ENCODE results near the gene PSMB7.

PSMB7 gene

DNA sequence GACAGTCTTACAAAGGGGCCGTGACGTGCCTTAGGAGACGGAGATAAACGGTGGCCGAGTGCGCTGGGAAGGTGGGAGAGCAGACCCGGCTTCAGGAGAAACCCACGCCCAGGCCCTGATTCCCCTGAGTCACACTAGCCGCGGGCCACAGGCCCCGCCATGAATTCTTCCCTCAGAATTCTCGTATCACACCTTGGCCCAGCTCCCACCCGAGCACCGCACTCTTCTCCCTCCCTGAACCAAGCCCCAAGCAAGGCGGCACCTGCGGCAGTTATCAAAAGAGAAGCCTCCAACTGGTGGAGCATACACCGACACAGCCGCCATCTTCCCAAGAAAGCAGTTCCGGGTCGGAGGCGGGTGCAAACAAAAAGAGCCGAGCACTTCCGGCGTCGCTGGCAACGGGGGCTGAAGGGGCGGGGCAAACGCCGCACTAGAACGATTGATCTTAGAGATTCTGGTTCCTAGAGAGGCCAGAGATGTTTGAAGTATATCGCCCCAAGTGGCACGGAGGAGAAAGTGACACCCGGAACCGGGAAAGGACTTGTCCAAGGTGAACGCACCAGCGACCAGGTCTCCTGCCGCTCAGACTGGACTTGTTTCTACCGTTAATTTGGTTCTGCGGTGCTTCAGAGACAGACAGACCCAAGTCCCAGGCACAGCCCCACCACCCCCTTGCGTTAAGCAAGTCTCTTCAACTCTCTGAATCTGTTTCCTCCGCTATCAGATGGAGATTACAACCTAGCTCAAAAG lies at the start of gene PSMB7:
Gene PSMB7, minus strand, starts transcription at position 341 of the 750 bp plus-strand sequence. Its CDS starts 17 bp downstream, at position 324.
- peaks cover 33% of the 10 kb centered on the region for H3K4me1 Mint-ChIP-seq
- CTCF ChIA-PET: interaction anchor here (1.0 to 7.7 kb wide), 6 partner anchors 9 to 289 kb away, joined by 3 to 92 read pairs (median 4); no protein-coding TSS in a partner anchor
- H3K36me3 Mint-ChIP-seq: peaks cover 39% of the 10 kb centered on the region
- H3K27me3 Mint-ChIP-seq: peaks cover 4% of the 10 kb centered on the region
- peaks cover 4% of the 10 kb centered on the region for H3K9me3 Mint-ChIP-seq
- H3K27ac Mint-ChIP-seq: peak within 1 kb of the TSS; percentile 90
- H3K4me3 Mint-ChIP-seq: peak within 1 kb of the TSS; percentile 95
- peak; percentile 98 for DNase-seq

DNA sequence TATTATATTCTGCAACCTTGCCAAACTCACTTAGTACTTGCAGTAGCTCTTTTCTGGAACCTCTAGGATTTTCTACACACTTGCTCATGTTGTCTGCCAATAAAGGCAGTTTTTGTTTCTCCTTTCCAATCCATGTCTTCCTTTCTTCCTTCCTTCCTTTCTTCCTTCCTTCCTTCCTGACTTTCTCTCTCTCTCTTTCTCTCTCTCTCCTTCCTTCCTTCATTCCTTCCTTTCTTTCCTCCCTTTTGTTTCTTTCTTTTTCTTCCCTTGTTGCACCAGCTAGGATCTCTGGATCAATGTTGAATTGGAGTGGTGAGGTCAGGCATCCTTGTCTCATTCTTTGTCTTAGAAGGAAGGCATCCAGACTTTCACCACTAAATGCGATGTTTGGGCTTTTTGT lies 47.5 kb upstream of the PSMB7 start:
- no peak overlapping the region for H3K27ac Mint-ChIP-seq
- no peaks in the 10 kb centered on the region for H3K9me3 Mint-ChIP-seq
- no peaks in the 10 kb centered on the region for H3K36me3 Mint-ChIP-seq
- H3K4me3 Mint-ChIP-seq: no peak overlapping the region
- CTCF ChIA-PET: no interaction called here
- H3K4me1 Mint-ChIP-seq: no peaks in the 10 kb centered on the region
- no peak for DNase-seq
- peaks cover 30% of the 10 kb centered on the region for H3K27me3 Mint-ChIP-seq

DNA sequence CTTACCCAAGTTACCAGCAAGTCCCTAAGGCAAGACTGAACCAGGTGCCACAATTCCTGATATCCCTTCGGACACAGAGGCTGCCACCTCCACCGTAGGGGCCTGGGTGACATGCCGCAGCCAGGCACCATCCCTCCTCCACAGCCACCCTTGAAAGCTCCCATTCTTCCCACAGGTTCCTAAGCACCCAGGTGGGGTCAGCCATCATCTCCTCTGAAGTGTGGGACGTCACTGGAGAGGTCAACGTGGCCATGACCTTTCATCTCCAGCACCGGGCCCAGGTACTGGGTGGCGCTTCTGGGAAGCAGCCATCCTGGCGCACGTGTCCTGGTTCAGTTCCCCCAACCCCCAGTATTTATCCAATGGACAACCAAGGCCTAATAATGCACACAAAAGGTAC lies 43.2 kb upstream of the PSMB7 start:
- no peak for DNase-seq
- Mint-ChIP-seq H3K9me3 (no peaks in the 10 kb centered on the region), H3K4me3 (no peak overlapping the region), H3K4me1 (no peaks in the 10 kb centered on the region), H3K27ac (no peak overlapping the region), H3K27me3 (peaks cover 26% of the 10 kb centered on the region), H3K36me3 (no peaks in the 10 kb centered on the region)
- CTCF ChIA-PET: no interaction called here

DNA sequence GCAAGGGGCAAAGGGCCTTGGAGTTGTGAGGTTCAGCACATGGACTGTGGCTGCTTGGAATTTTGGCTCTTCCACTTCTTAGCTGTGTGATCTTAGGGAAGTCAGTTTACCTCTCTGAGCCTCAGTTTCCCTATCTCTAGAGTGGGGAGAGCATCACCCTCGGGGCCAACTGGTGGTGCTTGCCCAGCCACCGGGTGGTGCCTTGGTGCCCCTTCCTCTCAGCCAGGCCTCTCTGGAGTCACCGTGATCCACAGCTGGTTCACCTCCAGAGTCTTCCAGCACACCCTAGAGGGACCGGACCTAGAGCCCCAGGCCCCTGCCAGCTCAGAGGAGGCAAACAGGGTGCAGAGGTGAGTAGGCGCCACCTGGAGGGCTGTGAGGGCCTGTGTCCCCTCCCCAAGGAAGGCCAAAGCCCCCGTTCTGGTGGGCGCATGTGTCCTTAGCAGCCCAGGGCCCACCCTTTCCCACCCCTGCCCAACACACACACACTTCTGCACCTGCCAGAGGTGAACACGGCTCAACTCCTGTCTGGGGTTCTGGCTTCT lies 42.7 kb upstream of the PSMB7 start:
- CTCF ChIA-PET: no interaction called here
- Mint-ChIP-seq H3K36me3 (no peaks in the 10 kb centered on the region), H3K27ac (no peak overlapping the region), H3K9me3 (no peaks in the 10 kb centered on the region), H3K27me3 (peaks cover 28% of the 10 kb centered on the region), H3K4me3 (no peak overlapping the region), H3K4me1 (no peaks in the 10 kb centered on the region)
- no peak for DNase-seq

DNA sequence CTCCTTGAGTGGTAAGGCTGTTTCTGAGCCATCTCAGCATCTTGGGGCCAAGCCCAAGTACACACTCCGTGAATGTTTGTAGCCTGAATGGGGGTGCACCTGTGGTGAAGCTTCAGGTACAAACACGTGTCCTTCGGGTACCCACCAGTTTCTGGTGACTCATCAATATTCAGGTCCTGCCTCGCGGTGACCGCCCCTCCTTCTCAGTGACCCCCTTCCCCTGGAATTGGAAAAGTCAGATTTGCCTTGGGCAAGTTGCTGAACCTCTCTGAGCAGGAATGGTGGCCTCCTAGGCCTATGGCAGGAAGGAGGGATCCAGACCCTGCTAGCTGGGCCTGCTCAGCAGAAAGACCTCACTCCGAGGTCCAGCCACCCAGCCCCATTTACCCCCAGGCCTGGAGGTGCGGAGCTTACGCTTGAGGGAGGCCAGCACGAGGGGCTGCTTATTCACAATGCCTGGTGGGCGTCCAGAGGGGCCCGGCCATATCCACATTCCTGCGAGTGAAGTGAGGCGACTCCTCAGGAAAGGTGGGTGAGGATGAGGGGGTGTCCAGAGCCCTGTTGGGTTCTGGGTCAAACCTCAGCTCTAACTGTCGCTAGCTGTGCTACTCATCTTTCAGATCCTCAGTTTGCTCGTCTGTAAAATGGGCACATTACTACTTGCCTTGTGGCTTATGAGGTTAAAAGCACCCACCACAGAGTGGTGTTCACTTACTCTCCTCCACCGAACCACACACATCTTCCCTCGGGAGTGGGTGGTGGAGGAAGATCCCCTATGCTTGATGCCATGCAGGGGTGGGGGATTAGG lies 42.0 kb upstream of the PSMB7 start:
- Mint-ChIP-seq H3K4me1 (no peaks in the 10 kb centered on the region), H3K27ac (no peak overlapping the region), H3K27me3 (peaks cover 30% of the 10 kb centered on the region), H3K4me3 (no peak overlapping the region), H3K36me3 (no peaks in the 10 kb centered on the region), H3K9me3 (no peaks in the 10 kb centered on the region)
- no peak for DNase-seq
- CTCF ChIA-PET: interaction anchor here (1.3 kb wide), 1 partner anchor 8 kb away, joined by 3 read pairs; no protein-coding TSS in a partner anchor

DNA sequence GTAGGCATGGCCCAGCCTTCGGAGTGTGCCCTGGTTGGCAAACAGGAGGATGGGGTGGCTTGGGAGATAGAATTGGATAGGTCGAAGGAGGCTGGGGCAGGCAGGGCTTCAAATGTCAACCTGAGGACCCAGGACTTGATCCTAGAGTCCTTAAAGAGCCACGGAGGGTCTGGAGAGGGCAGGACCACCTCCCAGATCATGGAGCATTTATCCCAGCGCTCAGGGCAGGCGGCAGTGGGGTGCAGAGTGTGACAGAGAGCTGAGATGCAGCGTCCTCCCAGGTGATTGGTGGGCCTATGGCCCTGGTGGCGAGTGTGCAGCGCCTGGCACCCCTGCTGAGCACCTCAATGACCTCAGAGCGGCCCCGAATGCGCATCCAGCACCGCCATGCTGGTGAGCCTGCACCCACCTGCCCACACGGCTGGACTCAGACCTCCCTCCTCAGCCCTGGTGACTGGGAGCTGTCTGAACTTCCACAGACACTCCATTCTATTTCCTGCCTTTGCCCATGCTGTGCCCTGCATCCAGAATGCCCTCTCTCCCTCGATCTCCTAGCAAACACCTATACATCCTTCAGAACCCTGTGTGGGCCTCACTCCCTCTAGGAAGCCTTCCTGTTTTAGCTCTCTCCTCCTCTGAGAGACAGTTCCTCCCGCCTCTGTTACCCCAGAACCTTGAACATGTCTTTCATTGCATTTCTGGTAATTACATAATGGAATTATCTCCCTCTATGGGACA lies 41.3 kb upstream of the PSMB7 start:
- DNase-seq: no peak
- CTCF ChIA-PET: interaction anchor here (1.3 kb wide), 1 partner anchor 9 kb away, joined by 3 read pairs; no protein-coding TSS in a partner anchor

DNA sequence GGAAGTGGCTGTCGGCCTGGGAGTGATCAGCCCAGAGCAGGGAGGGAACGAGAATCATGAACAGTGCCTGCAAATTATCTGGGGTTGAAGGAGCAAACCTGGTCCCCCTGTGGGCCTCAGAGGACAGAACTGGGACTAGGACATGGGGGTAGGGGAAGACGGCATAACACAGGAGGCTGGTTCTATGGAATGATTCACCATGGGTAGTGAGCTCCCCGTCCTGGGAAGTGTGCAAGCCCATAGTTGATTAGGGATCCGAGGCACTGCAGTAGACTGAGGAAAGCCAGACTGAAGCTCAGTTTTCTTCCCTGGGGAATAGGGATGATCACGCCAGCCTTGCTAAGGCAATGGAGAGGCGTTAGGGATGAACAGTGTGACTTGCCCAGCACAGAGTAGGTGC lies 40.6 kb upstream of the PSMB7 start:
- H3K4me1 Mint-ChIP-seq: no peaks in the 10 kb centered on the region
- no peak overlapping the region for H3K27ac Mint-ChIP-seq
- H3K9me3 Mint-ChIP-seq: no peaks in the 10 kb centered on the region
- CTCF ChIA-PET: interaction anchor here (1.3 kb wide), 1 partner anchor 10 kb away, joined by 3 read pairs; no protein-coding TSS in a partner anchor
- H3K27me3 Mint-ChIP-seq: peaks cover 39% of the 10 kb centered on the region
- no peaks in the 10 kb centered on the region for H3K36me3 Mint-ChIP-seq
- no peak for DNase-seq
- H3K4me3 Mint-ChIP-seq: no peak overlapping the region

More for the DNA sequence above, 41.3 kb upstream of the PSMB7 start:
- Mint-ChIP-seq H3K27me3 (peaks cover 33% of the 10 kb centered on the region), H3K9me3 (no peaks in the 10 kb centered on the region), H3K27ac (no peak overlapping the region), H3K36me3 (no peaks in the 10 kb centered on the region), H3K4me1 (no peaks in the 10 kb centered on the region), H3K4me3 (no peak overlapping the region)

DNA sequence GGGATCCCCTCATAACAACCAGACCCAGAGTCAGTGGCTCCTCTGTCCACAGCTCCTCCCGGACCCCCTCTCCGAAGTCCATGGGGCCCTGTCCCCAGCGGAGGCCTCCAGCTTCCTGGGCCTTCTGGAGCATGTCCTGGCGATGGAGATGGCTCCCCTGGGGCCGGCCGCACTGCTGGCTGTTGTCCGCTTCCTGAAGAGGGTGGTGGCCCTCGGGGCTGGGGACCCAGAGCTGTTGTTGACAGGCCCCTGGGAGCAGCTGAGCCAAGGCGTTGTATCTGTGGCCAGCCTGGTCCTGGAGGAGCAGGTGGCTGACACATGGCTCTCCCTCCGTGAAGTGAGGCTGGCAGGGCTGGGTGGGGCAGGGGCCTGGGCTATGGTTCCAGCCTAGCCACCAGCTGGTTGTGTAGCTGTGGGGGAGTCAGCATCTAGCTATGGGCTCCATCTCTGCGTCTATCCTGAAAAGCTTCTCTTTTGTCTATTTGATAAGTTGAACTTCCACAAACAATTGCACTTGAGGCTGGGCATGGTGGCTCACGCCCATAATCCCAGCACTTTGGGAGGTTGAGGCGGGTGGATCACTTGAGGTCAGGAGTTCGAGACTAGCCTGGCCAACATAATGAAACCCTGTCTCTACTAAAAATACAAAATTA lies 39.7 kb upstream of the PSMB7 start:
- Mint-ChIP-seq H3K4me1 (peaks cover 3% of the 10 kb centered on the region), H3K36me3 (no peaks in the 10 kb centered on the region), H3K9me3 (no peaks in the 10 kb centered on the region), H3K27ac (no peak overlapping the region), H3K27me3 (peaks cover 48% of the 10 kb centered on the region), H3K4me3 (no peak overlapping the region)
- CTCF ChIA-PET: no interaction called here
- DNase-seq: no peak

DNA sequence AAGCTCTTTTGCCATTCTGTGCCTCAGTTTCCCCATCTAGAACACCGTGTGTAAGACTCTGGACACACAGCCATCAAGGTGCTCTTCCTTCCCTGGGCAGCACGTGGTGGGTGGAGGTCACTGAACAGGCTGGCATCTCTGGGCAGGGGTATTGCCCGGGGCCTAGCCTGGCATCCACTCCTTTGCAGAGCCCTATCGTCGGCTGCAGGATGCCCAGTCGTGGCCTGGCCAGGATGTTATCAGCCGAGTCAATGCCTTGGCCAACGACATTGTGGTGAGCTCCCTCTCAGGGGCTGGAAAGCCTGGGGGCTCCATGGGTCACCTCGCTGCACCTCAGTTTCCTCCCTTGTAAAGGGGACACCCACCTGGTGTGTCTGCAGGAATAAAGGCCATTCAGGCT lies 39.1 kb upstream of the PSMB7 start:
- CTCF ChIA-PET: interaction anchor here (0.6 kb wide), 1 partner anchor 18 kb away, joined by 3 read pairs; no protein-coding TSS in a partner anchor

DNA sequence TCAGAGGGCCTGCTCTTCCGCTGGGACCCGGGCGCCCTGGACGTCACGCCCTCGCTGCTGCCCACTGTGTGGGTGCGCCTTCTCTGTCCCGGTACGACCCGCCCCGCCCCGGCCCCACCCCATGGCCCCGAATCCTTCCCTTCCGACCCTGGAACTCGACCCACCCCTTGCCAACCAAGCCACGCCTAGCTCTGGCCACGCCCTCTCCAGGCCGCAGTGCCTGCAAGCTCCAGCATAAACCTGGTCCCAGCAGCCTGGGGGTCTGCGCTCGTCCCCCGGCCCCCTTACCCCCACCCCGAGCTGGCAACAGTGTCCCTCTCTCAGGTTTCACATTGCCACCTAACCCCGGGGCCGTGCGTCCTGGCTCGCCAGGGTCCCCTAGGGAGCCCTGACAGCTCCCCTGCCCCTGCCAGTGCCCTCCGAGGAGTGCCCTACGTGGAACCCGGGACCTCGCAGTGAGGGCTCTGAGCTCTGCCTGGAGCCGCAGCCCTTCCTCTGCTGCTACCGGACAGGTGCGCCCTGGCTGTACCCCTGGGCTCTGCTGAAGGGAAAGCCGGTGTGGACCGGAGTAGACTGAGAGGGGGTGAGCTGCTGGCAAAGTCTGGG lies 38.4 kb upstream of the PSMB7 start:
- CTCF ChIA-PET: interaction anchor here (0.6 kb wide), 1 partner anchor 18 kb away, joined by 3 read pairs; no protein-coding TSS in a partner anchor
- Mint-ChIP-seq H3K27me3 (peaks cover 59% of the 10 kb centered on the region), H3K4me1 (peaks cover 3% of the 10 kb centered on the region), H3K4me3 (no peak overlapping the region), H3K27ac (no peak overlapping the region), H3K9me3 (no peaks in the 10 kb centered on the region), H3K36me3 (no peaks in the 10 kb centered on the region)
- no peak for DNase-seq

More for the DNA sequence above, 39.1 kb upstream of the PSMB7 start:
- no peak overlapping the region for H3K27ac Mint-ChIP-seq
- H3K27me3 Mint-ChIP-seq: peaks cover 55% of the 10 kb centered on the region
- no peak for DNase-seq
- H3K4me3 Mint-ChIP-seq: no peak overlapping the region
- H3K4me1 Mint-ChIP-seq: peaks cover 3% of the 10 kb centered on the region
- H3K36me3 Mint-ChIP-seq: no peaks in the 10 kb centered on the region
- H3K9me3 Mint-ChIP-seq: no peaks in the 10 kb centered on the region

DNA sequence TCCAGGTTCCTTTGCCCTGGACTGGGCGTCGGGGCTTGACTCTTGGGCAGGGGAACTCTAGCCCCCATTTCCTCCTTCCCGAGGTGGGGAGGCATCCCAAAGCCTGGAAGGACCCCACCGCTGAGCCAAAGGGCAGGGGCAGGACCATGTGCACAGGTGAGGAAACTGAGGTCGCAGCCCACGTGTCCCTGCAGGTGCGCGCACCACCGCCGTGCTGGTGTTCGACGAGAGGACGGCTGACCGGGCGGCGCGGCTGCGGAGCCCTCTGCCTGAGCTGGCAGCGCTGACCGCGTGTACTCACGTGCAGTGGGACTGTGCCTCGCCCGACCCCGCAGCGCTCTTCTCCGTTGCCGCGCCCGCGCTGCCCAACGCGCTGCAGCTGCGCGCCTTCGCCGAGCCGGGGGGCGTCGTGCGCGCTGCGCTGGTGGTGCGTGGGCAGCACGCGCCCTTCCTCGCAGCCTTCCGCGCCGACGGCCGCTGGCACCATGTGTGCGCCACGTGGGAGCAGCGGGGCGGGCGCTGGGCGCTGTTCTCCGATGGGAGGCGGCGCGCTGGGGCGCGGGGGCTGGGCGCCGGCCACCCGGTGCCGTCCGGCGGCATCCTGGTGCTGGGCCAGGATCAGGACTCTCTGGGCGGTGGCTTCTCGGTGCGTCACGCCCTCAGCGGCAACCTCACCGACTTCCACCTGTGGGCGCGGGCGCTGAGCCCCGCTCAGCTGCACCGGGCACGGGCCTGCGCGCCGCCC lies 37.8 kb upstream of the PSMB7 start:
- H3K27ac Mint-ChIP-seq: no peak overlapping the region
- no peaks in the 10 kb centered on the region for H3K36me3 Mint-ChIP-seq
- no peaks in the 10 kb centered on the region for H3K9me3 Mint-ChIP-seq
- CTCF ChIA-PET: no interaction called here
- peaks cover 3% of the 10 kb centered on the region for H3K4me1 Mint-ChIP-seq
- no peak for DNase-seq
- no peak overlapping the region for H3K4me3 Mint-ChIP-seq
- peaks cover 61% of the 10 kb centered on the region for H3K27me3 Mint-ChIP-seq

DNA sequence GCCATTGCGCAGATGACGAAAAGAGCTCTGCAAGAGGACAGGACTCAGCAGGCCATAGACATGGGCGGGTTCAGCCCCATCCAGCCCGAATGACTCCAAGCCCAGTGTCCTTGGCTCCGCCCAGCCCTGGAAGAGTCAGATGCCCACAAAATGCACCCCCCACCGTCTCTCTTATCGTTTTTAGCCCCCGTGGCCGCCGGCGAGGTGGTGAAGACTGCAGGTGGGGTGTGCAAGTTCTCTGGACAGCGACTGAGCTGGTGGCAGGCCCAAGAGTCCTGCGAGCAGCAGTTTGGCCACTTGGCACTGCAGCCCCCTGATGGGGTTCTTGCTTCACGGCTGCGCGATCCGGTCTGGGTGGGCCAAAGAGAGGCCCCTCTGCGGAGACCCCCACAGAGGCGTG lies 37.1 kb upstream of the PSMB7 start:
- Mint-ChIP-seq H3K4me1 (peaks cover 3% of the 10 kb centered on the region), H3K36me3 (no peaks in the 10 kb centered on the region), H3K27ac (no peak overlapping the region), H3K9me3 (no peaks in the 10 kb centered on the region), H3K4me3 (no peak overlapping the region), H3K27me3 (peaks cover 62% of the 10 kb centered on the region)
- CTCF ChIA-PET: no interaction called here
- no peak for DNase-seq
